PC-3 (cell line): ENCODE data around the gene CALCOCO2.

Source experiments
- EZH2 ChIP-seq: fragments of 300-600 bp; sonication (generic); IDR thresholded peaks from one replicate; pipeline ENCODE4 v1.6.1; 2017; ENCODE audit warnings: antibody characterized with exemption, mild to moderate bottlenecking, low read length; ENCODE audit not compliant: unreplicated experiment
- TF ChIP-seq, protein P1 (sequence below): fragments of 300-600 bp; sonication (generic); conservative IDR thresholded peaks from 2 replicates; pipeline ENCODE4 v1.5.1; 2017; ENCODE audit warnings: antibody characterized with exemption, low read depth, mild to moderate bottlenecking, low read length

DNA sequence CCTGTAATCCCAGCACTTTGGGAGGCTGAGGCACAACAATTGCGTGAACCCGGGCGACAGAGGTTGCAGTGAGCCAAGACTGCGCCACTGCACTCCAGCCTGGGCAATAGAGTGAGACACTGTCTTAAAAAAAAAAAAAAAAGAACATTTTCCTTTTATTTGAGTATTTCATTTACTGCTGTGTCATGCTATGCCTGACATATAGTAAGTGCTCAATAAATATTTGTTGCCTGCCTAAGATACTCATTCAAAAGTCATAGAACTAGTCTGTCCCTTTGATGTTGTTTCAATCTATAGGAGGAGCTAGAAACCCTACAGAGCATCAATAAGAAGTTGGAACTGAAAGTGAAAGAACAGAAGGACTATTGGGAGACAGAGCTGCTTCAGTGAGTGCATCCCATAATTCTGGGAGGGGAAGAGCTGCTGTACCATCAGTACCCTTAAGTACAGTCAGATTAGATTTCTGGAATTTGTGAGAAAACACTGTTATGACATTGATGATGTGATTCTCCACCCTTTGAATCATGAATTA, 20.0 kb downstream of the CALCOCO2 start:
- TF ChIP-seq, protein P1, sequence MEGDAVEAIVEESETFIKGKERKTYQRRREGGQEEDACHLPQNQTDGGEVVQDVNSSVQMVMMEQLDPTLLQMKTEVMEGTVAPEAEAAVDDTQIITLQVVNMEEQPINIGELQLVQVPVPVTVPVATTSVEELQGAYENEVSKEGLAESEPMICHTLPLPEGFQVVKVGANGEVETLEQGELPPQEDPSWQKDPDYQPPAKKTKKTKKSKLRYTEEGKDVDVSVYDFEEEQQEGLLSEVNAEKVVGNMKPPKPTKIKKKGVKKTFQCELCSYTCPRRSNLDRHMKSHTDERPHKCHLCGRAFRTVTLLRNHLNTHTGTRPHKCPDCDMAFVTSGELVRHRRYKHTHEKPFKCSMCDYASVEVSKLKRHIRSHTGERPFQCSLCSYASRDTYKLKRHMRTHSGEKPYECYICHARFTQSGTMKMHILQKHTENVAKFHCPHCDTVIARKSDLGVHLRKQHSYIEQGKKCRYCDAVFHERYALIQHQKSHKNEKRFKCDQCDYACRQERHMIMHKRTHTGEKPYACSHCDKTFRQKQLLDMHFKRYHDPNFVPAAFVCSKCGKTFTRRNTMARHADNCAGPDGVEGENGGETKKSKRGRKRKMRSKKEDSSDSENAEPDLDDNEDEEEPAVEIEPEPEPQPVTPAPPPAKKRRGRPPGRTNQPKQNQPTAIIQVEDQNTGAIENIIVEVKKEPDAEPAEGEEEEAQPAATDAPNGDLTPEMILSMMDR = no peak
- no peak for TF ChIP-seq EZH2
